ENCODE measurements around the gene BLOC1S5. TPM values are rescaled to one million over a fixed set of nuclear protein-coding genes. Genes with fewer than 3 reads are reported as not detected.

Gene BLOC1S5
- total RNA-seq, 4 donors from 2014 or later, result 15.5 to 242 (median 38.8) TPM

DNA sequence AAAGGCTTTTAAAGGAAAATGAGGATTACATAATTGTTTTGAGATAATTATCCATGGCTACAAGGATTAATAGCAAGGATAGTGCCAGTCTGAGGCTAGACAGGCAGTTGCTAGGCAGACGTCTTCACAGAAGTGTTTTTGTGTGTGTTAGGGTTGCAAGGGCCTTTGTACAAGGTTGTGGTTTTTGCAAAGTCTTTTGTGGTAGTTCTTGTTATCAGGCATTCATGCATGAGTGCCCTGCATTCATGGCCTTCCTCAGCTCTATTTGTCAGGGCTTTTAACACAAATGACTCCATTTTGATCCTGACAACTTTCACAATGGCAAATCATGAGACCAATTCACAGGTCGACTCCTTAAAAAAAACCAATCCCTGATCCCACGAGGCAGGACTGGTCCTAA is 85.5 kb downstream of the BLOC1S5 start:
- Histone ChIP-seq H3K27ac (no peak overlapping the region), H3K27me3 (no peaks in the 10 kb centered on the region), H3K36me3 (no peaks in the 10 kb centered on the region), H3K4me1 (peaks cover 0 to 6% of the 10 kb centered on the region in 2 donors), H3K9me3 (no peaks in the 10 kb centered on the region), H3K4me3 (no peak overlapping the region)
- intact Hi-C loops (cut with DNase I; ENCODE audit: low total_unique reads), result no loop called here
- TF ChIP-seq POLR2A (IDR thresholded peaks at IDR 0.05), result no peak
- TF ChIP-seq, protein P1, sequence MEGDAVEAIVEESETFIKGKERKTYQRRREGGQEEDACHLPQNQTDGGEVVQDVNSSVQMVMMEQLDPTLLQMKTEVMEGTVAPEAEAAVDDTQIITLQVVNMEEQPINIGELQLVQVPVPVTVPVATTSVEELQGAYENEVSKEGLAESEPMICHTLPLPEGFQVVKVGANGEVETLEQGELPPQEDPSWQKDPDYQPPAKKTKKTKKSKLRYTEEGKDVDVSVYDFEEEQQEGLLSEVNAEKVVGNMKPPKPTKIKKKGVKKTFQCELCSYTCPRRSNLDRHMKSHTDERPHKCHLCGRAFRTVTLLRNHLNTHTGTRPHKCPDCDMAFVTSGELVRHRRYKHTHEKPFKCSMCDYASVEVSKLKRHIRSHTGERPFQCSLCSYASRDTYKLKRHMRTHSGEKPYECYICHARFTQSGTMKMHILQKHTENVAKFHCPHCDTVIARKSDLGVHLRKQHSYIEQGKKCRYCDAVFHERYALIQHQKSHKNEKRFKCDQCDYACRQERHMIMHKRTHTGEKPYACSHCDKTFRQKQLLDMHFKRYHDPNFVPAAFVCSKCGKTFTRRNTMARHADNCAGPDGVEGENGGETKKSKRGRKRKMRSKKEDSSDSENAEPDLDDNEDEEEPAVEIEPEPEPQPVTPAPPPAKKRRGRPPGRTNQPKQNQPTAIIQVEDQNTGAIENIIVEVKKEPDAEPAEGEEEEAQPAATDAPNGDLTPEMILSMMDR (IDR thresholded peaks at IDR 0.05), result no peak
- DNase-seq, result no peak

DNA sequence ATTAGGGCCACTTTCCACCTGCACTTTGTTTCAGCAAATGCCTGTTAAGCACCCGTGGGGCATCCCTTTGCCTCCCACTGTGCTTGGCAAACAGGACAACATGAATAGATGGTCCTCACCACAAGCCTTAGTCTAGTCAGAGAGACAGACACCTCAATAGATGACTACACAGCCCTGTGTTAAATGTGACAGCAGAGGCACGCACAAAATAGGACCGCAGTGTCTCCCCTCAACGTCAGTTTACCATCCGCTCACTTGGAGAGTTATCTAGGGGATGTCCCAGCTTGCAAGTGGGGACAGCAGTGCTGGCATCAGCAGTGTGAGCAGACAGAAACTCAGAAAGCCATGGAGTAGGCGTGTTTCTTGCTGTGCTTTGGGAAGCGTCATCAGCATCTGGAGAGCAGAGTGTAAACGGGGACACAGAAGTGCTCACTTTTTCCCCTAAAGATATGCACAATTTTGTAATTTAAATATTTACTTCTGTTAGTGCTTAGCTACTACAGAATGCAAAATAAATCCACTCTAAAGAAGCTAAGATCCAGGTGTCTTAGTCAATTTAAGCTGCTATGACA is 87.6 kb downstream of the BLOC1S5 start:
- Histone ChIP-seq H3K27me3 (no peaks in the 10 kb centered on the region), H3K4me1 (peaks cover 0 to 6% of the 10 kb centered on the region in 2 donors), H3K9me3 (no peaks in the 10 kb centered on the region), H3K27ac (no peak overlapping the region), H3K36me3 (no peaks in the 10 kb centered on the region), H3K4me3 (no peak overlapping the region)
- intact Hi-C loops (cut with DNase I; ENCODE audit: low total_unique reads), result no loop called here
- TF ChIP-seq POLR2A (IDR thresholded peaks at IDR 0.05), result no peak
- TF ChIP-seq, protein P1 (IDR thresholded peaks at IDR 0.05), result no peak
- DNase-seq, result no peak

DNA sequence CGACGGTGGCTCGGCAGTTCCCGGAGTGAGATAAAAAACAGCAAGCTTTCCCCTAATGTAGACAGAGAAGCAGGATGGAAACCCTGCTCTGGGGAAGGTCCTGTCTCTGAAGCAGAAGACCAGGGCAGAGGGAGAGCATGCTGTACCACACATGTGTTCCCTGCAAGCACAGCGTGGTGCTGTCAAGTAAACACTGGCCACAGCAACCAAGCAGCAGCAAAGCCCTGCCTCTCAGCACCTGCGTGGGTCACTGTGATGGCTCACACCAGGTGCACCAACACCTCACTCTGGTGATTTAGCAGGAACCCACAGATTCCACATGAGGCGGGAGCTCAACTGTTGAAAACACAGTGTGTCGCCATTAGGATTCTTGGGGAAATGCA is 88.4 kb downstream of the BLOC1S5 start:
- Histone ChIP-seq H3K4me1 (peaks cover 0 to 6% of the 10 kb centered on the region in 2 donors), H3K4me3 (no peak overlapping the region), H3K27ac (peak overlapping the region; percentile 62 to 70), H3K36me3 (no peaks in the 10 kb centered on the region), H3K9me3 (no peaks in the 10 kb centered on the region), H3K27me3 (no peaks in the 10 kb centered on the region)
- peak in 1 of 2 donors; percentile 39 for DNase-seq
- intact Hi-C loops (cut with DNase I; ENCODE audit: low total_unique reads), result no loop called here
- TF ChIP-seq, protein P1 (IDR thresholded peaks at IDR 0.05), result no peak
- TF ChIP-seq POLR2A (IDR thresholded peaks at IDR 0.05), result no peak

DNA sequence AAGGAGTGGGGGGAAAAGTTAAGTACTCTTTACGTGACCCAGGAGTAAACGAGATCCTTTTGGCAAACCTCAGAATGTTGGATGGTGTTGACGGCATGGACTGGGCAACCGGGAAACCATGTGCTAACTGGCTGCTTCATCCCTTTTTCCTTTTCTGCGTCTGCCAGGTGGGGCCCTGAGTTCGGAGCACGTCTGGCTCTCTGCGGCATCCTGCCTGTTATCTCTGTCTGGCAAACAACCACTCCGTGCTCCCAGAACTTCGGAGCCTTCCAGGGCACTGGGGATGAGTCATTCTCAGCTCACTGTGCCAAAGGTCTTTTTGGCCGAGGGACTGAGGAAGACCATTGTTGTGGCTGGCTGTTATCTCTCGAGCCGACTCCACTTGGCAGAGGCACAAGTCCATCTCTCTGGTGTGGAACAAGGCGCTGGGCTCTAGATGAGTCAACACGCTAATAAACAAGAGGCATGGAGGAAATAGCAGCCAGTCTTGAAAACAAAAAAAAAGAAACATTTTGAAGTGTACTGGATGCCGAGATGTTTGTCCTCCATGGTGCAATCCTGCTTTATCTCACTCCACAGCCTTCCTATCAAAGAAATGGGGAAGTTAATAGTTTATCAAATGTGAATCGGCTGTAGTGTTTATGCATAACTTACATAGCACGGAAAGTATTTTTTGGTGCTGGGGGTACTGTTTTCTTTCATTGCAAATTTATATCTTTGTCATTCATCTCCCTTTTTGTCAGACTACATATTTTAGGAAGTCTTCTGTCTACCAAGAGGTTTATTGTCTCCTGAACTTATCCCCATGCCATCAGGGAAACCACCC is 89.0 kb downstream of the BLOC1S5 start:
- Histone ChIP-seq H3K27me3 (no peaks in the 10 kb centered on the region), H3K27ac (peak overlapping the region; percentile 62 to 70), H3K4me3 (no peak overlapping the region), H3K36me3 (no peaks in the 10 kb centered on the region), H3K9me3 (no peaks in the 10 kb centered on the region), H3K4me1 (peaks cover 0 to 6% of the 10 kb centered on the region in 2 donors)
- TF ChIP-seq, protein P1 (IDR thresholded peaks at IDR 0.05), result no peak
- no peak for TF ChIP-seq POLR2A (IDR thresholded peaks at IDR 0.05)
- intact Hi-C loops (cut with DNase I; ENCODE audit: low total_unique reads), result no loop called here
- DNase-seq, result peak; percentile 86 to 96

DNA sequence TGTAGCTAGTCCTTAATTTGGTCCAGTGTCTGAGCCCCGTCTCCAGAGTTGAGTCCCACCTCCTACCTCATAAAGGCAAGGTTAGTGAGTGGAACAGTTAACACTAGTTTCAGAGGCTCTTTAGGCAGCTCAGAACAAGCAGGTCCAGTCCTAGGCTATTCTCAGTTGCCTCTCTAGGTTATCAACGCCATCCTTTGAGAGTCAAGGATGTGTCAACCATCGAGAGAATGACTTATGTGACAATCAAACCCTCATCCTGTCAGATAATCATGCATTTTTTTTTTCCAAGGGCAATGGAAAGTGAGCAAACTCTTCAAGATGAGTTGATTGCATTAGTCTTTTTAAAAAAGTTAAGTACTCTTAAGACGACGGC is 89.6 kb downstream of the BLOC1S5 start:
- Histone ChIP-seq H3K36me3 (no peaks in the 10 kb centered on the region), H3K9me3 (no peaks in the 10 kb centered on the region), H3K4me3 (no peak overlapping the region), H3K27ac (peak overlapping the region; percentile 62 to 70), H3K4me1 (peaks cover 0 to 6% of the 10 kb centered on the region in 2 donors), H3K27me3 (no peaks in the 10 kb centered on the region)
- no peak for DNase-seq
- intact Hi-C loops (cut with DNase I; ENCODE audit: low total_unique reads), result no loop called here
- no peak for TF ChIP-seq POLR2A (IDR thresholded peaks at IDR 0.05)
- TF ChIP-seq, protein P1 (IDR thresholded peaks at IDR 0.05), result no peak
